HepG2 (cell line): Measurements from ENCODE around the gene SH3TC2. TPM values are rescaled to one million over a fixed set of nuclear protein-coding genes. Genes with fewer than 3 reads are reported as not detected.

ENCODE experiments used
- ARID4A ChIP-seq: sonication (generic); formaldehyde crosslinking; IDR thresholded peaks from 2 replicates; pipeline ENCODE4 v1.5.0; 2020; ENCODE audit warnings: mild to moderate bottlenecking, missing genetic modification reagents, borderline replicate concordance
- FOSL2 ChIP-seq: sonication (generic); formaldehyde crosslinking; IDR thresholded peaks from 2 replicates; pipeline ENCODE4 v1.4.0; 2020; ENCODE audit warnings: missing genetic modification reagents
- HHEX ChIP-seq: IDR thresholded peaks from 2 replicates; pipeline ENCODE4 v1.6.1; 2016; ENCODE audit warnings: control low read depth
- JUND ChIP-seq: sonication (generic); formaldehyde crosslinking; IDR thresholded peaks from 2 replicates; pipeline ENCODE4 v1.8.0; 2022; ENCODE audit warnings: mild to moderate bottlenecking, missing genetic modification reagents
- KLF13 ChIP-seq: sonication (generic); formaldehyde crosslinking; IDR thresholded peaks from 2 replicates; pipeline ENCODE4 v1.4.0; 2020; ENCODE audit warnings: mild to moderate bottlenecking, missing genetic modification reagents
- NFATC3 ChIP-seq: sonication (generic); formaldehyde crosslinking; IDR thresholded peaks from 2 replicates; pipeline ENCODE4 v1.5.1; 2020; ENCODE audit warnings: mild to moderate bottlenecking, missing genetic modification reagents
- RAD21 ChIP-seq: fragments of 450-650 bp; formaldehyde crosslinking; IDR thresholded peaks from 2 replicates; pipeline ENCODE4 v1.5.0; 2020; ENCODE audit warnings: mild to moderate bottlenecking
- RELA ChIP-seq: sonication (generic); formaldehyde crosslinking; IDR thresholded peaks from 2 replicates; pipeline ENCODE4 v1.4.0; 2020; ENCODE audit warnings: missing genetic modification reagents
- SP140L ChIP-seq: sonication (generic); formaldehyde crosslinking; IDR thresholded peaks from 2 replicates; pipeline ENCODE4 v1.4.0; 2020; ENCODE audit warnings: missing genetic modification reagents, borderline replicate concordance
- TBX3 ChIP-seq: fragments of 450-650 bp; IDR thresholded peaks from 2 replicates; pipeline ENCODE4 v1.6.1; 2017; ENCODE audit warnings: antibody characterized with exemption, mild to moderate bottlenecking, inconsistent platforms, borderline replicate concordance
- ZFP82 ChIP-seq: sonication (generic); formaldehyde crosslinking; IDR thresholded peaks from 2 replicates; pipeline ENCODE4 v1.5.1; 2020; ENCODE audit warnings: mild to moderate bottlenecking, missing genetic modification reagents, borderline replicate concordance
- ZNF24 ChIP-seq: fragments of 450-650 bp; IDR thresholded peaks from 2 replicates; pipeline ENCODE4 v1.6.1; 2017; ENCODE audit warnings: antibody characterized with exemption, mild to moderate bottlenecking
- ZNF878 ChIP-seq: sonication (generic); formaldehyde crosslinking; IDR thresholded peaks from 2 replicates; pipeline ENCODE4 v1.8.1; 2023; ENCODE audit warnings: mild to moderate bottlenecking, missing genetic modification reagents, moderate library complexity
- polyA plus RNA-seq, 8 experiments: library from polyadenylated mRNA; depleted of rRNA in 3 of 8; stranded (reverse) in 7 of 8; unstranded in 1 of 8; fragments of >200 nt; fragmentation: Illumina TruSeq in 4 of 8; extraction: Trizol in 4 of 8; gene quantifications; 2 replicates each; pipeline versions ENCODE4 v1.2.1 to v1.2.3, GENCODE V29; 2011 to 2016; ENCODE audit warnings: low read depth in 4 of 8, missing spikeins in 1 of 8, mixed read lengths in 1 of 8; ENCODE audit not compliant: insufficient read depth in 1 of 8
- total RNA-seq, 5 experiments: library from RNA; depleted of rRNA; stranded (reverse); fragments of >200 nt; fragmentation: Illumina TruSeq; extraction: Trizol; gene quantifications; 2 replicates each; pipeline ENCODE4 v1.2.3, GENCODE V29; 2016; ENCODE audit warnings: low read depth in 1 of 5
- TF ChIP-seq, protein P1 (sequence below): sonication (generic); formaldehyde crosslinking; IDR thresholded peaks from 2 replicates; pipeline ENCODE4 v1.4.0; 2020; ENCODE audit warnings: low read depth, mild to moderate bottlenecking, missing genetic modification reagents

SH3TC2 gene
- total and polyA plus RNA-seq, 2 of the 13 experiments (the other 11 are each of a cell fraction or from before 2014, with no cell fraction given), result 0.34 to 0.71 TPM

DNA sequence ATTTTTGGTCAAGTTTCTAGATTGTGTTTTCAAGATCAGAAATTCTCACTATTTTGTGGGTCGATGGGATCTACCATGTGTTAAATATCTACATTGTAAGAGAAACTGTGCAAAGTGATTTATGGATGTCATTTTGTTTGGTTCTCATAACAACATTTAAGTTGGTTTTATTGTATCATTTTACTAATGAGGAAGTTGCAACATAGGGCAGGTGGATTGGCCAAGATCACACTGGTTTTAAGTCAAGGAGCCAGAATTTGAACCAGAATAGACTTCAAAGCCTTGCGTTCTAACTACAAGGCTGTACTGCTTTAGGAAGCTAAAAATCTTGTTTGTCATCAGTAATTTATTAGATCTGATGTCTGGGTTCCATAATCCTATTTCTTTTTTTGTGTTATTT is 23.4 kb downstream of the SH3TC2 start (continued):
- TF ChIP-seq RELA (CRISPR knock-in tag) (no peak), ZNF24 (no peak), ARID4A (CRISPR knock-in tag) (no peak), ZNF878 (CRISPR knock-in tag) (no peak), HHEX (no peak), KLF13 (no peak), NFATC3 (CRISPR knock-in tag) (no peak), JUND (CRISPR knock-in tag) (no peak), ZFP82 (CRISPR knock-in tag) (no peak), SP140L (CRISPR knock-in tag) (no peak), FOSL2 (no peak), TBX3 (no peak), RAD21 (CRISPR knock-in tag) (no peak)
- TF ChIP-seq, protein P1, sequence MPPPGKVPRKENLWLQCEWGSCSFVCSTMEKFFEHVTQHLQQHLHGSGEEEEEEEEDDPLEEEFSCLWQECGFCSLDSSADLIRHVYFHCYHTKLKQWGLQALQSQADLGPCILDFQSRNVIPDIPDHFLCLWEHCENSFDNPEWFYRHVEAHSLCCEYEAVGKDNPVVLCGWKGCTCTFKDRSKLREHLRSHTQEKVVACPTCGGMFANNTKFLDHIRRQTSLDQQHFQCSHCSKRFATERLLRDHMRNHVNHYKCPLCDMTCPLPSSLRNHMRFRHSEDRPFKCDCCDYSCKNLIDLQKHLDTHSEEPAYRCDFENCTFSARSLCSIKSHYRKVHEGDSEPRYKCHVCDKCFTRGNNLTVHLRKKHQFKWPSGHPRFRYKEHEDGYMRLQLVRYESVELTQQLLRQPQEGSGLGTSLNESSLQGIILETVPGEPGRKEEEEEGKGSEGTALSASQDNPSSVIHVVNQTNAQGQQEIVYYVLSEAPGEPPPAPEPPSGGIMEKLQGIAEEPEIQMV (CRISPR knock-in tag), result no peak
